Heart left ventricle (tissue), 16 donors: ENCODE measurements around the gene CNGB1. TPM values are rescaled to one million over a fixed set of nuclear protein-coding genes. Genes with fewer than 3 reads are reported as not detected.

ENCODE experiments used
- ATAC-seq, 4 donors: fragments of 200-7000 bp; cut with Tn5 transposase; one replicate each; pipeline ENCODE4 v1.9.1; 2020 to 2022; ENCODE audit warnings: moderate library complexity in 4 of 4, mild to moderate bottlenecking in 3 of 4, moderate number of reproducible peaks in 1 of 4
- DNase-seq, 5 donors: peaks; one replicate each; pipeline ENCODE4 v3.0.0-alpha.2; 2020
- H3K27ac ChIP-seq, 12 donors: fragments of 200-600 bp; sonication (generic) in 4 of 12; one replicate each; pipeline versions ENCODE4 v1.5.0 to v1.8.0; 2016 to 2022; ENCODE audit warnings: mild to moderate bottlenecking in 2 of 12
- H3K27me3 ChIP-seq, 9 donors: fragments of 200-600 bp; sonication (generic) in 2 of 9; one replicate each; pipeline versions ENCODE4 v1.5.1 to v1.8.0; 2016 to 2022; ENCODE audit warnings: mild to moderate bottlenecking in 3 of 9
- H3K36me3 ChIP-seq, 9 donors: fragments of 200-600 bp; sonication (generic) in 2 of 9; one replicate each; pipeline versions ENCODE4 v1.5.0 to v1.8.0; 2018 to 2022; ENCODE audit warnings: mild to moderate bottlenecking in 2 of 9
- H3K4me1 ChIP-seq, 12 donors: fragments of 200-600 bp; sonication (generic) in 4 of 12; one replicate each; pipeline versions ENCODE4 v1.5.0 to v1.8.0; 2016 to 2022; ENCODE audit warnings: mild to moderate bottlenecking in 3 of 12
- H3K4me3 ChIP-seq, 12 donors: fragments of 200-600 bp; sonication (generic) in 4 of 12; one replicate each; pipeline versions ENCODE4 v1.5.0 to v1.8.0; 2017 to 2022; ENCODE audit warnings: mild to moderate bottlenecking in 9 of 12, moderate library complexity in 4 of 12
- H3K9me3 ChIP-seq, 12 donors: fragments of 200-600 bp; sonication (generic) in 4 of 12; one replicate each; pipeline versions ENCODE4 v1.5.0 to v1.8.0; 2016 to 2022; ENCODE audit warnings: mild to moderate bottlenecking in 1 of 12
- POLR2A ChIP-seq, 2 donors: fragments of 450-650 bp; IDR thresholded peaks; one replicate each; pipeline ENCODE4 v1.6.1; 2017; ENCODE audit warnings: antibody characterized with exemption in 2 of 2, mild to moderate bottlenecking in 2 of 2, moderate library complexity in 2 of 2
- WGBS, 4 donors: extraction: QIAGEN DNeasy Blood & Tissue Kit in 2 of 4; methylation state at CpG; one replicate each; pipeline versions ENCODE4 v1.1.5 to v1.1.7; 2013 to 2018; 5-methylcytosine and 5-hydroxymethylcytosine counted together
- intact Hi-C, 10 donors: fragments of 100-400 bp; cut with DNase I; formaldehyde crosslinking; loops; one replicate each; pipeline versions ENCODE4 v1.11.1 to v1.14.2; 2022
- polyA plus RNA-seq, 2 donors: library from polyadenylated mRNA; stranded (reverse); fragments of 200-250 nt; gene quantifications; one replicate each; pipeline ENCODE4 v1.2.3, GENCODE V29; 2013
- total RNA-seq, 9 donors: library from RNA; depleted of rRNA in 2 of 9; stranded (reverse); fragments of >200 nt in 2 of 9; fragmentation: NEBNext Ultra II Directional in 3 of 9; extraction: Animal tissue kit (Norgen Biotek cat#: 25700) in 3 of 9; gene quantifications; one replicate each; pipeline versions ENCODE4 v1.1.0 to v1.2.4, GENCODE V29; 2016 to 2023
- TF ChIP-seq, protein P1 (sequence below), 12 donors: fragments of 200-600 bp; sonication (generic) in 4 of 12; IDR thresholded peaks; one replicate each; pipeline versions ENCODE4 v1.5.0 to v1.8.0; 2018 to 2022; ENCODE audit warnings: antibody characterized with exemption in 12 of 12, mild to moderate bottlenecking in 5 of 12
- donor health status: ischemic (EF 13 %, LVEDD 7.1; RV severe dilation, severe dysfunction).
- donor health status: healthy with polysubstance abuse.
- donor health status: DM: no; HTN: yes; CAD: no.
- donor health status: DM: no; HTN: no; CAD: no.
- donor health status: ischemic (EF 25% LVEDD 6.9; RV normal size, moderate dysfunction).
- donor health status: ischemic (EF 25% LVEDD 5.7; RV mildly dilated, moderate dysfunction).
- donor health status: healthy.
- donor health status: DM: yes; HTN: yes; CAD: no.
- donor health status: ischemic (EF 35%, LVEDD 5.7; RV mildly dilated, moderate dysfunction).
- donor health status: nonischemic (EF 11% LVEDD 7.7; RV severe dilation, severe dysfunction).
- donor health status: DM: yes; HTN: yes; CAD: no.
- donor health status: PGD.
- donor health status: ischemic (EF 29% LVEDD 5.4; RV normal size, mild dysfunction).
- donor health status: nonischemic (EF 23%, LVEDD 6.1; RV moderate dilation, normal function).

CNGB1 gene
- total and polyA plus RNA-seq, 11 donors: not detected

DNA sequence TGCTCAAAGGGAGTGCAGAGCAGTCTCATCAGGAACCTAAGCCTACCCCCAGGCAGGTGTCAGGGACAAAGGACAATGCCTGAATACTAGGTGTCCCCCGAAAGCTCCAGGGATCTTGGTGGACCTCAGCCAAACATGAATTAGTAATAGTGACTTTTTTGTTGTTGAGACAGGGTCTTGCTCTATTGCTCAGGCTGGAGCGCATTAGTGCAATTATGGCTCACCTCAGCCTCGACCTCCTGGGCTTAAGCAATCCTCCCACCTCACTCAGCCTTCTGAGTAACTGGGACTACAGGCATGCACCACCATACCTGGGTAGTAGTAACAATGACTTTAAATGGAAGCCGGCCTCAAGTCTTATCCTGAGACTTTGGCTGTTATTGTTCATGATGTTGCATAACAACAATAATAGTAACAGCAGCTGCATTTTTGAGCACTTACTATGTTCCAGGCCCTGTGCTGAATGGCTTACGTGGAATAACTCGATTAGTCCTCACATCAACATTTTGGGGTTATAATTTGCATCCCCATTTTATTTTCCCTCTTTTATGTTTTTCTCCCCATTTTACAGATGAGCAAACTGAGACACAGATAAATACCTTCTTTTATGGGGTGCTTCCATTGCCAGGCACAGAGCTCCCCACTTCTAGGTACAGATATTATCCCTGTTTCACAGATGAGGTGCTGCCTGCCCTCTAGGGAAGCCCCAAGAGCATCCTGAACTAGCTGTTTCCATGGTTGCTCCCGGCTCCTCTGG lies 19.5 kb downstream of the CNGB1 start:
- ATAC-seq: no peak
- Histone ChIP-seq H3K27ac (no peak overlapping the region), H3K9me3 (no peaks in the 10 kb centered on the region), H3K27me3 (peaks cover 0 to 6% (median 0%) of the 10 kb centered on the region in 9 donors), H3K4me1 (no peaks in the 10 kb centered on the region), H3K4me3 (no peak overlapping the region), H3K36me3 (no peaks in the 10 kb centered on the region)
- intact Hi-C loops: no loop called here
- TF ChIP-seq, protein P1, sequence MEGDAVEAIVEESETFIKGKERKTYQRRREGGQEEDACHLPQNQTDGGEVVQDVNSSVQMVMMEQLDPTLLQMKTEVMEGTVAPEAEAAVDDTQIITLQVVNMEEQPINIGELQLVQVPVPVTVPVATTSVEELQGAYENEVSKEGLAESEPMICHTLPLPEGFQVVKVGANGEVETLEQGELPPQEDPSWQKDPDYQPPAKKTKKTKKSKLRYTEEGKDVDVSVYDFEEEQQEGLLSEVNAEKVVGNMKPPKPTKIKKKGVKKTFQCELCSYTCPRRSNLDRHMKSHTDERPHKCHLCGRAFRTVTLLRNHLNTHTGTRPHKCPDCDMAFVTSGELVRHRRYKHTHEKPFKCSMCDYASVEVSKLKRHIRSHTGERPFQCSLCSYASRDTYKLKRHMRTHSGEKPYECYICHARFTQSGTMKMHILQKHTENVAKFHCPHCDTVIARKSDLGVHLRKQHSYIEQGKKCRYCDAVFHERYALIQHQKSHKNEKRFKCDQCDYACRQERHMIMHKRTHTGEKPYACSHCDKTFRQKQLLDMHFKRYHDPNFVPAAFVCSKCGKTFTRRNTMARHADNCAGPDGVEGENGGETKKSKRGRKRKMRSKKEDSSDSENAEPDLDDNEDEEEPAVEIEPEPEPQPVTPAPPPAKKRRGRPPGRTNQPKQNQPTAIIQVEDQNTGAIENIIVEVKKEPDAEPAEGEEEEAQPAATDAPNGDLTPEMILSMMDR (IDR thresholded peaks at IDR 0.05): no peak
- TF ChIP-seq POLR2A (IDR thresholded peaks at IDR 0.05): no peak
- WGBS, 4 donors: 81 to 87% (median 83%) methylated on average over 7 of the region's 7 CpGs
- no peak for DNase-seq

DNA sequence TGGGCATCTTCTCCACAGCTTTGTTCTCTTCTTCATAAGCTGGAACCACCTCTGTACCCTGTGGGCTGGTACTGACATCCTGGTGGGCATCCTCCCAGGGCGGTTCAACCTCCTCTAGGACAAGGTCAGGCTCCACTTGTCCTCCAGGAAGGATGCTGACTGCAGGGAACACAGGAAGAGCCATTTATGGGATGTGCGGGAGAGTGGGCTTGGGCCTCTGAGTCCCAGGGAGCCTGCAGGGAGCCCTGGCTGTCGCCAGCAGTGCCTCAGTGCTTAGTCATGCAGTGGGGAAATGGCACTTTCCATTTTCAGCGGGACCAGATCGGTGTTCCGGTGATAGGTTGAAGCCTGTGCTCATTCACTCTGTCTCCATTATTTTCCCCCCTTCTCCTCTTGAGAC lies 20.5 kb downstream of the CNGB1 start:
- intact Hi-C loops: no loop called here
- peaks cover 0 to 2% (median 0%) of the 10 kb centered on the region in 12 donors for H3K4me1 ChIP-seq
- DNase-seq (no peak), ATAC-seq (no peak)
- no peaks in the 10 kb centered on the region for H3K36me3 ChIP-seq
- no peaks in the 10 kb centered on the region for H3K9me3 ChIP-seq
- H3K27ac ChIP-seq: no peak overlapping the region
- H3K4me3 ChIP-seq: no peak overlapping the region
- TF ChIP-seq, protein P1 (IDR thresholded peaks at IDR 0.05): no peak
- TF ChIP-seq POLR2A (IDR thresholded peaks at IDR 0.05): no peak
- 49 to 60% (median 50%) methylated on average over 6 of the region's 6 CpGs for WGBS, 4 donors
- H3K27me3 ChIP-seq: peaks cover 0 to 6% (median 0%) of the 10 kb centered on the region in 9 donors

DNA sequence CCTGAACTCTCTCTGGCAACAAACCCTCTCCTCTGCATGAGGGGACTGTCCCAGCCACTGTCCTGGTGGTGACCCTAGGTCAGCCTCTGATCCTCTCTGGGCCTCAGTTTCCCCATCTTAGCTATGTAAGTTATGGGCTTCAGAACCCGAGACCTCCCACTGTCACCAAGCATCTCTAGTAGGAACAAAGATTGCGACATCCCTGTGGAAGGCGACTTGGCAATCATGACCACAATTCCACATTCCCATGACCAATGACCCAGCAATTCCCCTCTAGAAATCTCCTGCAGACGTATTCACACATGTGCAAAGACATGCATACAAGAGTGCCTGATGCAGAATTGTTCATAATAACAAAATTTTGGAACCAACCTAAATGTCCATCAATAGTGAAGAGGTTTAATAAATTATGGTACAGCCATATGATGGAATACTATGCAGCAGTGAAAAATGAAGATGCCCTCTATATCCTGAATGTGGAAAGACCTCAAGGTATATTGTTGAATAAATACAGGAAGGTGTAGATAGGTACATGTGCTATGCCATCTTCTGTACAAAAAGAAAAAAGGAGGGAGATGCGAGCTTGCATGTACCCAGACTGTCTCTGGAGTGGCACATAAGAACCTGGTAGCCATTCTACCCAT lies 21.2 kb downstream of the CNGB1 start:
- 76 to 92% (median 79%) methylated on average over 5 of the region's 5 CpGs for WGBS, 4 donors
- Histone ChIP-seq H3K27me3 (peaks cover 0 to 6% (median 0%) of the 10 kb centered on the region in 9 donors), H3K4me1 (peaks cover 0 to 5% (median 0%) of the 10 kb centered on the region in 12 donors), H3K9me3 (no peaks in the 10 kb centered on the region), H3K36me3 (no peaks in the 10 kb centered on the region), H3K4me3 (no peak overlapping the region), H3K27ac (no peak overlapping the region)
- no peak for TF ChIP-seq POLR2A (IDR thresholded peaks at IDR 0.05)
- TF ChIP-seq, protein P1 (IDR thresholded peaks at IDR 0.05): no peak
- intact Hi-C loops: no loop called here
- ATAC-seq (no peak), DNase-seq (no peak)

DNA sequence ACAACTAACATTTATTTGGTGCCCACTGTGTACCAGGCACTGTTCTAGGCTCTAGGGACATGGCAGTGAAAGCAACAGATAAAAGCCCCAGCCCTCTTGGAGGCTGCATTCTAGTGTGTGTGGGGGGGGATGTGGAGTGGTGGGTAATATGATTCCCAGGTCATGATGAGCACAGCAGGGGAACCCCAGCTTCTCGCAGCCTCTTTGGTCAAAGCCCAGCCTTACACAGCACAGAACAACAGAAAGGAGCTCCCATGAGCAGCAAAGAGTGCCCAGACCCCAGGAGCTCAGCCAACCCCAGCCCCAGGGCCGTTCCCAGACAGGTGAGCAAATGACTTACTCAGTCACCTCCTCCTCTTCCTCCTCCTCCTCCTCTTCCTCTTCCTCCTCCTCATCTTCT lies 21.9 kb downstream of the CNGB1 start:
- H3K4me3 ChIP-seq: no peak overlapping the region
- H3K4me1 ChIP-seq: peaks cover 0 to 5% (median 0%) of the 10 kb centered on the region in 12 donors
- TF ChIP-seq POLR2A (IDR thresholded peaks at IDR 0.05): no peak
- TF ChIP-seq, protein P1 (IDR thresholded peaks at IDR 0.05): no peak
- H3K27me3 ChIP-seq: peaks cover 0 to 6% (median 0%) of the 10 kb centered on the region in 9 donors
- 9 to 32% (median 15%) methylated on average over 2 of the region's 2 CpGs for WGBS, 4 donors
- DNase-seq: no peak
- no peak overlapping the region for H3K27ac ChIP-seq
- intact Hi-C loops: no loop called here
- no peak for ATAC-seq
- no peaks in the 10 kb centered on the region for H3K36me3 ChIP-seq
- no peaks in the 10 kb centered on the region for H3K9me3 ChIP-seq
